ENCODE measurements around the gene MIP.
A peak's percentile ranks its signal among the peaks of the same experiment; 100 is the strongest.
"Not testable (repeated sequence)": the region's sequence is repeated elsewhere in the genome, so short reads cannot be mapped to it uniquely, and the experiment has no call there.

The MIP gene

GRCh38 chr12:56468216-56469006 is 14.0 kb upstream of the MIP start, which contains the start of gene SPRYD4:
SPRYD4 (plus strand) TSS chr12:56468578; CDS start chr12:56468592, 14 bp downstream.
- peak; percentile 86 to 88 for DNase-seq (ENCODE audit: low read depth in 2 of 2)

GRCh38 chr12:56462565-56462964 is 8.1 kb upstream of the MIP start:
- no peak for DNase-seq (ENCODE audit: low read depth in 2 of 2)

GRCh38 chr12:56461235-56462159 is 7.0 kb upstream of the MIP start:
- DNase-seq (ENCODE audit: low read depth in 2 of 2), result no peak

GRCh38 chr12:56457817-56458216 is 3.4 kb upstream of the MIP start:
- DNase-seq (ENCODE audit: low read depth in 2 of 2), result no peak

GRCh38 chr12:56451147-56451546 is 3.3 kb downstream of the MIP start:
- no peak for DNase-seq (ENCODE audit: low read depth in 2 of 2)

DNA sequence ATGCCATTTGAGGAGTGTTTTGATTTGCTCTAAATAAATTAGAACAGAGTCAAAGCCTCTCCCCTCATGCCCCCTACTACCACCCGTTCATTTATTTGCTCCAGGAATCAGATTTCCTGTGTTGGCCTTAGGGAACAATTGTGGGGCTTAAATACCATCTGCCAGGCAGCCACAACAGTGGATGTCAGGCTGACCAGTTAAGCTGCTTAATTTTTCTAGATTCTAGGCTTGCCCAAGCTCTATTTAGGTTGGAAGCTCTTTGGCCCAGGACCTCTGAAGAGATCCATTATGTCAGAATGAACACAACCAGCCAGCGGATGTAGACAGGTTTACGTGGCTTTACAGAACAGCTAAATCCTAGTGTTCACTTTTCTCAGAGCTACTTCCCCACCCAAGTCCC is 4.2 kb downstream of the MIP start:
- no peak for DNase-seq (ENCODE audit: low read depth in 2 of 2)

DNA sequence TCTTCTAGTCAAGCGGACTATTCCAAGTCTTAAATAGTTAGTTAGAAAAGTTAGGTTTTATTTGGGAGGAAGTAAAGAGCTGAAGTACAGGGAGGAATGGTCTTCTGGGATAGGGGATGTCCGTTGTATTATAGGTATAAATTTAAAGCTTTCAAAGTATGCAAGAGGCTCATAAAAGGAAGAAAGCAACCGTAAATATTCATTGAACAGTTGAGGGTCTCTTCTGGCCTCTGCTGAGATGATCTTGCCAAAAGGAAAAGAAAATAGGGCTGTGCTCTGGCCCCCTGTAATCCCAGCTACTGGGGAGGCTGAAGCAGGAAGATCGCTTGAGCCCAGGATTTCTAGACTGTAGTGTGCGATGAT is 4.9 kb downstream of the MIP start:
- no peak for DNase-seq (ENCODE audit: low read depth in 2 of 2)

DNA sequence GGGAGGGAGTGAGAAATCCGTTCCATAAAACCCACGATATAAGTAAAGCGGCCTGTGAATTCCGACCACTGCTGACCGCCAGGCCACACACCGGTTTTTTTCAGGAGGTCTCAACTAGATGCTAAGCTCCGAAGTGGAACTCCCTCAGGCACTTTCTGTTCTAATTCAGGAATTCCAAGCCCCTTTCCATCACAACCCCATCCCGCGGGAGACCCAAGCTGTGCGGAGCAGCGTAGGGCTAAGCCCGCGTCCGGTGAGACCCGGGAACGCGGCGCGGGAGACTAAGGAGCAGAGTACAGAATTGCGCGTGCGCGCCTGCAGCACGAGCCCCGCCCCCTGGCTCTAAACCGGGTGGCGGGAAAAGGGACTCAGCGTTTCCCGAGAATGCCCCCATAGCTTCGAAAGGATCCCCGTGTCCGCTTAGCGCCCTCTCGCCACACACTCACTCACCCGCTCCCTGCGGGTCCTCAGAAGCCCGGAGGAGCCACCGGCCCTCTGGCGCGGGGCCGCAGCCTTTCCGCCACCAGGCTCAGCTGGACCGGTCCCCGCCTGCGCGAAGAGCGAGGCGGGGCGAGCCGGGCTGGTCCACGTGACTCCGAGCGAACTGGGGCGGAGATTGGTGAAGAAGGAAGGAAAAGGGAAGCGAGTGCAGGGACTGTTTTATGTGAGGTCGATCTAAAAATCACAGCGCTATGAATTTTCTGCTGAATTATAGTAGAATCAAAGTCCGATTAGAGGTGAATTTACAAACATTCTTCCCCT is 5.4 kb downstream of the MIP start, which contains the start of gene TIMELESS:
Gene TIMELESS (minus strand): TSS at position 567 of the 762 bp plus-strand sequence. CDS start 15,256 bp downstream, outside the sequence.
- peak; percentile 65 to 74 for DNase-seq (ENCODE audit: low read depth in 2 of 2)

GRCh38 chr12:56443208-56443607 is 11.2 kb downstream of the MIP start:
- DNase-seq (ENCODE audit: low read depth in 2 of 2), result not testable (repeated sequence)

DNA sequence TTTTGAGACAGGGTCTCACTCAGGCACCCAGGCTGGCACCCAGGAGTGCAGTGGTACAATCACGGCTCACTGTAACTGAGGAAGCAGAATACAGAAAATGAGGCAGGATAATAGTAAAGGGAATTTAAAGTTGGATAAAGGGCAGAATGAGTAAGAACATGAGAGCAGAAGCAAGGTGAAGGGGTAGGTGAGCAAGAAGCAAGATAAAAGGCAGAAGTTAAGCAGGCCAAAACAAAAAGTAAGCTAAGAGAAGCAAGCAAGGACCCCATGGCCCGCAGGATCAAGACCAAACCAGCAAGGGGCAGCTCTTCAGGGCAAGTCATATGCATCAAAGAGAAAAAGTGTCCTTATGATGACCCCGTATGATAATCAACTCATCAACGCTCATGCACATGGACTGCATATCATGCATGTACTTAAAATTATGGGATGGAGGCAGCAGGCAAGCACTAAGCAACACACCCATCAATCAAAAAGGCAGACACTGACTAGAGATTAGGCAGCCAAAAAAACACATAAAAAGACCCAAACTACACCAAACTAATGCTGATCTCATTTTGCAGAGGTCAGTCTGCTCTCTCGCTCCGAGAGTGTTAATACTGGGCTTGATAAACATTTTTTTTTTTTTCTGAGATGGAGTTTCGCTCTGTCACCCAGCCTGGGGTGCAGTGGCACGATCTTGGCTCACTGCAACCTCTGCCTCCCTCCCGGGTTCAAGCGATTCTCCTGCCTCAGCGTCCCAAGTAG is 16.9 kb downstream of the MIP start:
- no peak for DNase-seq (ENCODE audit: low read depth in 2 of 2)

DNA sequence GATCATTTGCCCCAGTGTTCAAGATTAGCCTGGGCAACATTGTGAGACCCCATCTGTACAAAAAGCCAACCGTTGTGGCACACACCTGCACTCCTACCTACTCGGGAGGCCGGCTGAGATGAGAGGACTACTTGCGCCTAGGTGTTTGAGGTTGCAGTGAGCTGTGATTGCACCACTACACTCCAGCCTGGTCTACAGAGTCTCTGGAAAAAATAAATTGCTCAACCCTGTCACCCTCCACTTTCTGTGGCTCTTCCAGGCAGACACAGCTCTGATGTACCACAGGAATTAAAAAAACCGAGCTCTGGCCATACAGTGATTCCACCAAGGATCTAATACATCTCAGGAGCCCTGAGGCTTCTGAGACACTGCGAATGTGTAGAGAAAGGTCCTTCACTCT is 19.6 kb downstream of the MIP start:
- DNase-seq (ENCODE audit: low read depth in 2 of 2), result no peak

GRCh38 chr12:56431850-56432249 is 22.6 kb downstream of the MIP start:
- no peak for DNase-seq (ENCODE audit: low read depth in 2 of 2)

DNA sequence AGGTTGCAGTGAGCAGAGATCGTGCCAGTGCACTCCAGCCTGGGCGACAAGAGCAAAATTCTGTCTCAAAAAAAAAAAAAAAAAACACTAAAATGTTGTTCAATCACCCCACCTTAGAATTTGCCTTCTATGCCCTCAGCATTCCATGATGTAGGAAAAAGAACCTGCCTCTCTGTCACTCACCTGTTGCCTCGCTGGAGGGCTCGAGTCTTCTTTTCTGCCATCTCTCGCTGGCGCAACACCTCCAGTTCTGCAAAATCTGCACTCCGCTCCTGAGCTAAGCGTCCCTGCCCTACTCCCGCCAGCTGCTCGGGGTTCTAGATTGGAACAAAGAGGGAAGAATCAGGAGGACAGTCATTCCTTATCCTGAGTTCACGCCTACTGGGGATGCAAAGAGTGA is 23.2 kb downstream of the MIP start:
- no peak for DNase-seq (ENCODE audit: low read depth in 2 of 2)

GRCh38 chr12:56425940-56426438 is 28.5 kb downstream of the MIP start:
- DNase-seq (ENCODE audit: low read depth in 2 of 2), result no peak

DNA sequence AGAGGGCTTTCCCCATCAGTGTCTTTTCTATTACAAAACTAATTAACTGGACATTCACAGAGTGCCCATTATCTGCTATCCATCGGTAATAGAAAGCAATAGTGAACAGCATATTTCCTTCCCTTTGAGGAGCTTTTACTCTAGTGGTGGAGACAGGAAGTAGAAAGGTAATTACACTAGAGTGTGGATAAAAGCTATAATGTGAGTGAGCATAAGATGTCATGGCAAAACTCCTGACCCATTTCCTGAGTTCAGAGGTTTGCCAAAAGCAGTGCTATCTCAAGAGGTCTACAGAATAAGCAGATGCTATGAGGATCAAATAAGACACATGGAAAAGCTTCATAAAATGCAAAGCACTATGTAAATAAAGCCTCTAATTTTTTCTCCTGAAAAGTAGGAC is 29.3 kb downstream of the MIP start:
- no peak for DNase-seq (ENCODE audit: low read depth in 2 of 2)

DNA sequence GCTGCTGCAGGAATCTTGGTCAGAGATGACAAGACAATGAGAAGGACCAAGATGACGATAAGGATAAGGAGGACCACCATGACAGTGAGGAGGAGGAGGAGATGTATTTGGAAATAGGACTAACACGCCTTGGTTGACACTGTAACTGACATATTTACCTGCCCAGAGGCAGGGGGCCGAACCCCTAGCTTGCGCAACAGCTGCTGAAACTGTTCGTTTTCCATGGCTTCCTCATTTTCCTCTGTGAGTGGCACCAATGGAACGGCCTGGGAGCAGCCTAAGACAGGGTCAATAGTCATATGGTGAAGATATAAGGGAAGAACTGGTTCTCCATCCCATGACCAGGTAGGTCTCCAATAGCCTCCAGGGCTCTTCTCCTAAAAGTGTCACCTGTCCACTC is 34.0 kb downstream of the MIP start:
- no peak for DNase-seq (ENCODE audit: low read depth in 2 of 2)

- no peak for DNase-seq (ENCODE audit: low read depth in 2 of 2)
Observed at GRCh38 chr12:56417739-56418138, 36.7 kb downstream of the MIP start.

GRCh38 chr12:56414401-56414800 is 40.1 kb downstream of the MIP start:
- no peak for DNase-seq (ENCODE audit: low read depth in 2 of 2)

GRCh38 chr12:56413392-56413791 is 41.1 kb downstream of the MIP start:
- no peak for DNase-seq (ENCODE audit: low read depth in 2 of 2)

GRCh38 chr12:56411781-56412639 is 42.4 kb downstream of the MIP start:
- no peak for DNase-seq (ENCODE audit: low read depth in 2 of 2)

All from stimulated activated CD8-positive, alpha-beta memory T cell treated with anti-CD3 and anti-CD28 coated beads, Interleukin-2, amount 100 ng/mL, for 1 hour (primary cell).